ENCODE results near the gene ARFGAP2. TPM values are rescaled to one million over a fixed set of nuclear protein-coding genes. Genes with fewer than 3 reads are reported as not detected.

Gene ARFGAP2
- total and polyA plus RNA-seq, 9 of the 15 experiments (the other 6 are each of a cell fraction or from before 2014, with no cell fraction given) = 29.1 to 140 (median 90.1) TPM

- TF ChIP-seq MXI1 (IDR thresholded peaks at IDR 0.05; ENCODE audit: low read depth, low read length) (no peak), DDX20 (tag; IDR thresholded peaks at IDR 0.05; ENCODE audit: low read depth) (no peak), MYNN (IDR thresholded peaks at IDR 0.05) (no peak), MYNN (CRISPR knock-in tag; IDR thresholded peaks at IDR 0.05) (no peak), ZNF280B (CRISPR knock-in tag; IDR thresholded peaks at IDR 0.05) (no peak), SP2 (IDR thresholded peaks at IDR 0.05; ENCODE audit: extremely low read depth, low read depth, low read length, poor library complexity, severe bottlenecking) (no peak), ELF1 (tag; IDR thresholded peaks at IDR 0.05) (no peak), HIVEP1 (CRISPR knock-in tag; IDR thresholded peaks at IDR 0.05) (no peak), ZNF717 (CRISPR knock-in tag; IDR thresholded peaks at IDR 0.05) (no peak), ZNF551 (CRISPR knock-in tag; IDR thresholded peaks at IDR 0.05) (no peak), ZEB2 (IDR thresholded peaks at IDR 0.05) (no peak), CBFA2T2 (conservative IDR thresholded peaks at IDR 0.05) (peak; percentile 24; the same call in 1 of the 2 replicates), TAL1 (IDR thresholded peaks at IDR 0.05) (peak; percentile 26; the same call in 1 of the 2 replicates), ZBTB5 (IDR thresholded peaks at IDR 0.05) (no peak), SREBF2 (CRISPR knock-in tag; IDR thresholded peaks at IDR 0.05) (no peak), TFAP4 (CRISPR knock-in tag; IDR thresholded peaks at IDR 0.05; ENCODE audit: borderline replicate concordance) (peak; percentile 56; the same call in 1 of the 2 replicates), SAP30 (IDR thresholded peaks at IDR 0.05; ENCODE audit: borderline replicate concordance, insufficient read depth, low read depth, low read length, poor library complexity, severe bottlenecking) (no peak), PHF21A (IDR thresholded peaks at IDR 0.05; ENCODE audit: borderline replicate concordance, low read depth) (no peak), SLC30A9 (CRISPR knock-in tag; IDR thresholded peaks at IDR 0.05) (no peak), CBFA2T3 (IDR thresholded peaks at IDR 0.05) (peak; percentile 65), SOX6 (IDR thresholded peaks at IDR 0.05) (peak; percentile 41; the same call in 1 of the 2 replicates), ZNF143 (CRISPR knock-in tag; IDR thresholded peaks at IDR 0.05) (no peak), STAG1 (CRISPR knock-in tag; IDR thresholded peaks at IDR 0.05; ENCODE audit: borderline replicate concordance) (no peak), POU5F1 (IDR thresholded peaks at IDR 0.05; ENCODE audit: borderline replicate concordance, low read depth, low read length, partially characterized antibody) (no peak), FOXM1 (IDR thresholded peaks at IDR 0.05; ENCODE audit: low read depth) (no peak), FOXM1 (CRISPR knock-in tag; IDR thresholded peaks at IDR 0.05; ENCODE audit: low read depth) (no peak), EWSR1 (IDR thresholded peaks at IDR 0.05; ENCODE audit: borderline replicate concordance, low read depth, partially characterized antibody) (no peak)
Measured at GRCh38 chr11:47130543-47130942, 46.1 kb downstream of the ARFGAP2 start (continued).
